PC-9 (cell line): ENCODE results near the gene MLYCD. TPM values are rescaled to one million over a fixed set of nuclear protein-coding genes. Genes with fewer than 3 reads are reported as not detected.

ENCODE experiments used
- BruUV-seq: library from RNA; stranded (reverse); fragments of 400-500 nt; replicated peaks from 2 replicates; lab custom pipeline; 2021; lab: Mats Ljungman, UMichigan
- CTCF ChIA-PET: fragments of 300-600 bp; sonication (Branson Sonifier 250); formaldehyde crosslinking; loops from one replicate; lab custom pipeline; 2022; ENCODE audit warnings: antibody characterized with exemption; lab: Charles Lee
- POLR2A ChIA-PET: fragments of 300-600 bp; sonication (Branson Sonifier 250); formaldehyde crosslinking; loops from one replicate; lab custom pipeline; 2022; ENCODE audit warnings: antibody characterized with exemption; ENCODE audit not compliant: unreplicated experiment; lab: Charles Lee
- DNase-seq, 2 experiments: peaks; one replicate each; pipeline versions ENCODE4 v3.0.0 to v3.0.0-alpha.2; 2015 to 2022; ENCODE audit warnings: mixed read lengths in 1 of 2
- H2AFZ ChIP-seq: fragments of 200-600 bp; sonication (generic); 2 replicates; pipeline ENCODE4 v1.8.1; 2017; ENCODE audit warnings: antibody characterized with exemption
- H3F3A ChIP-seq: fragments of 200-600 bp; sonication (generic); 2 replicates; pipeline ENCODE4 v1.8.1; 2017; ENCODE audit warnings: antibody characterized with exemption, mild to moderate bottlenecking, low read depth; ENCODE audit not compliant: insufficient read depth
- H3K27ac ChIP-seq: fragments of 200-600 bp; sonication (generic); 2 replicates; pipeline ENCODE4 v1.6.1; 2016; ENCODE audit warnings: mixed run types
- H3K27me3 ChIP-seq: fragments of 200-600 bp; sonication (generic); 2 replicates; pipeline ENCODE4 v1.6.1; 2016; ENCODE audit warnings: low read depth, mixed run types; ENCODE audit not compliant: insufficient read depth
- H3K36me3 ChIP-seq: fragments of 200-600 bp; sonication (generic); 2 replicates; pipeline ENCODE4 v1.6.1; 2016; ENCODE audit warnings: low read depth, mixed run types
- H3K4me1 ChIP-seq: fragments of 200-600 bp; sonication (generic); replicated peaks from 2 replicates; pipeline ENCODE4 v1.6.1; 2016; ENCODE audit warnings: mixed run types; ENCODE audit not compliant: insufficient read depth
- H3K4me2 ChIP-seq: fragments of 200-600 bp; sonication (generic); 2 replicates; pipeline ENCODE4 v1.6.1; 2017; ENCODE audit warnings: mixed run types
- H3K4me3 ChIP-seq: fragments of 200-600 bp; sonication (generic); 2 replicates; pipeline ENCODE4 v1.6.1; 2016; ENCODE audit warnings: mixed run types
- H3K79me2 ChIP-seq: fragments of 200-600 bp; sonication (generic); 2 replicates; pipeline ENCODE4 v1.6.1; 2017; ENCODE audit warnings: low read depth, mixed run types
- H3K9me2 ChIP-seq: fragments of 200-600 bp; sonication (generic); 2 replicates; pipeline ENCODE4 v1.8.1; 2017; ENCODE audit warnings: mild to moderate bottlenecking; ENCODE audit not compliant: insufficient read depth
- H3K9me3 ChIP-seq: fragments of 200-600 bp; sonication (generic); 2 replicates; pipeline ENCODE4 v1.8.1; 2016; ENCODE audit warnings: low read depth; ENCODE audit not compliant: insufficient read depth
- H4K20me1 ChIP-seq: fragments of 200-600 bp; sonication (generic); 2 replicates; pipeline ENCODE4 v1.8.1; 2017; ENCODE audit not compliant: insufficient read depth
- EZH2 ChIP-seq: fragments of 200-600 bp; sonication (generic); IDR thresholded peaks from 2 replicates; pipeline ENCODE4 v1.8.0; 2017; ENCODE audit warnings: antibody characterized with exemption, low read depth
- intact Hi-C: fragments of 100-400 bp; cut with micrococcal nuclease; formaldehyde crosslinking; loops from one replicate; pipeline ENCODE4 v1.10.0; 2022; ENCODE audit not compliant: unreplicated experiment
- total RNA-seq: library from RNA; stranded (reverse); gene quantifications from 2 replicates; pipeline ENCODE4 v1.2.3, GENCODE V29; 2021
- TF ChIP-seq, protein P1 (sequence below): fragments of 200-600 bp; sonication (generic); conservative IDR thresholded peaks from 2 replicates; pipeline ENCODE4 v1.6.1; 2017; ENCODE audit warnings: mixed run types, antibody characterized with exemption, mild to moderate bottlenecking, moderate library complexity

MLYCD gene
- total RNA-seq, 1 experiment from 2014 or later, result 4.7 TPM

DNA sequence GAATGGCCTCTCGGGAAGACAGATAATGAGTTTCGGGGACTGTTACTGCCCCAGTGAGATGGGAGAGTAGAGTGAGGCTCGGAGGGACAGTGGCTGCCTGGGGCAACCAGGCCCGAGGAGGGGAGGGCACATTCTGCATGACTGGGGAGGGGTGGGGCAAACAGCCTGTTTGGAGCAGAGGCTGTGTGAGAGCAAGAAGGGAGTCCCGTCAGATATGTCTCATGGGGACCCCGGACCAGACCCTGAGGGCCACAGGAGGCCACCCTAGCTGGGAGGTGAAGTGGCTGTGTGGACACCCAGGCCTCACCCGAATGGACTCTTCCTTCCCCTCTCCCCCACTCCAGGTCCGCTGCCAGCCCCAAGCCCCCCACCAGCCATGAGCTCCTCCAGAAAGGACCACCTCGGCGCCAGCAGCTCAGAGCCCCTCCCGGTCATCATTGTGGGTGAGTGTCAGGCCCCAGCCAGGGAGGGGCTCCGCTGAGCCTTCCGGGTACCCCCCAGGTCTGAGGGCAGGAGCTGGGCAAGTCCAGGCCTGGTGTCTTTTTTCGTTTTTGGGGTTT, 58.5 kb downstream of the MLYCD start:
- Histone ChIP-seq H3K4me3 (no peak overlapping the region), H3K9me2 (no peaks in the 10 kb centered on the region), H3F3A (peaks cover 4% of the 10 kb centered on the region; the same call in 1 of the 2 replicates), H3K79me2 (peaks cover 30% of the 10 kb centered on the region), H3K27me3 (no peaks in the 10 kb centered on the region), H3K4me2 (no peak overlapping the region), H3K36me3 (0 out of 2 replicates have a peak, but pooled peaks cover 6% of the 10 kb centered on the region), H4K20me1 (peaks cover 34% of the 10 kb centered on the region), H3K27ac (no peak overlapping the region), H2AFZ (no peak overlapping the region), H3K4me1 (peaks cover 18% of the 10 kb centered on the region), H3K9me3 (no peaks in the 10 kb centered on the region)
- CTCF ChIA-PET, result no interaction called here
- no peak for DNase-seq
- no TSS peak for BruUV-seq
- intact Hi-C loops, result loop anchor here (5.0 to 10.0 kb wide), 2 partner anchors 85 to 133 kb away; partner anchors contain the start of gene SLC38A8
- POLR2A ChIA-PET, result interaction anchor here (0.7 kb wide), 1 partner anchor 31 kb away, joined by 12 read pairs; no protein-coding TSS in a partner anchor
- TF ChIP-seq EZH2, result no peak
- TF ChIP-seq, protein P1, sequence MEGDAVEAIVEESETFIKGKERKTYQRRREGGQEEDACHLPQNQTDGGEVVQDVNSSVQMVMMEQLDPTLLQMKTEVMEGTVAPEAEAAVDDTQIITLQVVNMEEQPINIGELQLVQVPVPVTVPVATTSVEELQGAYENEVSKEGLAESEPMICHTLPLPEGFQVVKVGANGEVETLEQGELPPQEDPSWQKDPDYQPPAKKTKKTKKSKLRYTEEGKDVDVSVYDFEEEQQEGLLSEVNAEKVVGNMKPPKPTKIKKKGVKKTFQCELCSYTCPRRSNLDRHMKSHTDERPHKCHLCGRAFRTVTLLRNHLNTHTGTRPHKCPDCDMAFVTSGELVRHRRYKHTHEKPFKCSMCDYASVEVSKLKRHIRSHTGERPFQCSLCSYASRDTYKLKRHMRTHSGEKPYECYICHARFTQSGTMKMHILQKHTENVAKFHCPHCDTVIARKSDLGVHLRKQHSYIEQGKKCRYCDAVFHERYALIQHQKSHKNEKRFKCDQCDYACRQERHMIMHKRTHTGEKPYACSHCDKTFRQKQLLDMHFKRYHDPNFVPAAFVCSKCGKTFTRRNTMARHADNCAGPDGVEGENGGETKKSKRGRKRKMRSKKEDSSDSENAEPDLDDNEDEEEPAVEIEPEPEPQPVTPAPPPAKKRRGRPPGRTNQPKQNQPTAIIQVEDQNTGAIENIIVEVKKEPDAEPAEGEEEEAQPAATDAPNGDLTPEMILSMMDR, result no peak

DNA sequence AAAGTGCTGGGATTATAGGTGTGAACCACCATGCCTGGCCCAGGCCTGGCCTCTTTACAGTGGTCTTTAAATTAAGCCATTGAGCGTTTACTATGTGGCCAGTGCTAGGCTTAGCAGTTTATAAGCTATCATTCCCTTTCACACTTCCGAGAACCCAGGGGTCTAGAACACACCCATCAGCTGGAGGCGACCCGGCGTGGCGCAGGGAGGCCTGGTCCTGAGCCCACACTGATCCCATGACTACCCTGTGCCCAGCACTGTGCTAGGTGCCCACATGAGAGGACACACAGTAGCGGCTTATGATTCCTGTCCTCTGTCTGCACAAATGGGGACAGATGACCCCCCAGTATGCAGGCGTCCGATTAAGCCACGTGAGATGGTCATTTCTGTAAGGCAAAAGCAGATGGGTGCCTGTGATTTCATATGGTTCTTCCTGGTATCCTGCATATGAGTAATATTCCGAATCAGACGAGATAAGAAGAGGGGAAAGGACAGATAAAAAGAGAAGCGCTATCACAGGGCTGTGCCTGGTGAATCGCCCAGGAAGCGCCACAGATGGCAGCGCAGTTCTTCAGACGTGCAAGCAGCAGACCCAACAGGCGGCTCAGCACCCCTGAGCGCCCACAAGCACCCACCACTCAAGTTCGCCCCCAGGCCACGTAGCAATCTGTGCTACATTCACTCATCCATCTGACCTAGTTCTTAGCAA, 59.4 kb downstream of the MLYCD start:
- Histone ChIP-seq H3K4me3 (no peak overlapping the region), H3K36me3 (0 out of 2 replicates have a peak, but pooled peaks cover 6% of the 10 kb centered on the region), H4K20me1 (peaks cover 34% of the 10 kb centered on the region), H3K27ac (no peak overlapping the region), H3F3A (peaks cover 3% of the 10 kb centered on the region; the same call in 1 of the 2 replicates), H2AFZ (no peak overlapping the region), H3K79me2 (peaks cover 30% of the 10 kb centered on the region), H3K4me1 (peaks cover 15% of the 10 kb centered on the region), H3K4me2 (no peak overlapping the region), H3K9me3 (no peaks in the 10 kb centered on the region), H3K9me2 (no peaks in the 10 kb centered on the region), H3K27me3 (no peaks in the 10 kb centered on the region)
- intact Hi-C loops, result loop anchor here (5.0 to 10.0 kb wide), 2 partner anchors 84 to 133 kb away; partner anchors contain the start of gene SLC38A8
- no peak for DNase-seq
- TF ChIP-seq, protein P1, result no peak
- no peak for TF ChIP-seq EZH2
- BruUV-seq, result no TSS peak
- POLR2A ChIA-PET, result interaction anchor here (0.7 kb wide), 1 partner anchor 32 kb away, joined by 12 read pairs; no protein-coding TSS in a partner anchor
- CTCF ChIA-PET, result no interaction called here

DNA sequence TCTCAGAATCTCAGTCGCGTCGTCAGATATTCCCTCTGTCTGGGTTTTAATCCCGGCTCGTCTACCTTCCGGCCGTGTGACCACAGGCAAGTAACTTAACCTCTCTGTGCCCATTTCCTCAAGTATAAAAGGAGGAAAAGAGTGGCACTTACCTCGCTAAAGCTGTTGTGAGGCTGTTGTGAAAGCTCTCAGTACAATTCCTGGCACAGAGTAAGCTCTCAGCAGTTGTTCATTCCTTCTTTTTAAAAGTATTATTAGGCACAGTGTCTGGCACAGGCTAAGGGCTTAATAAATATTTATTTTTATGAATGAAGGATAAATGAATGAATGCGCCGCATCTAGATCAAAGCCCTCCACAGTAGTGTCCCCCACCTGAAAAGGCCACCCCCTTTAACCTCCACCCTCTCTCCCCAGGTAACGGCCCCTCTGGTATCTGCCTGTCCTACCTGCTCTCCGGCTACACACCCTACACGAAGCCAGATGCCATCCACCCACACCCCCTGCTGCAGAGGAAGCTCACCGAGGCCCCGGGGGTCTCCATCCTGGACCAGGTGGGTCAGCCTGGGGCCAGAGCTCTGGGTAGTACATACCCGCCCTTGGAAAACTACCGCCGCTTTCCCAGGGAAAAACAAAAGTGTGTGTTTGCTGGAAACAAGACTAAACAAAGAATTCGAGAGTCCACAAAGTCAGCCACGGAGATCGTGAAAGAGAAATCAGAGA, 60.1 kb downstream of the MLYCD start:
- intact Hi-C loops, result loop anchor here (5.0 to 10.0 kb wide), 2 partner anchors 83 to 134 kb away; partner anchors contain the start of gene SLC38A8
- H3K27me3 ChIP-seq, result no peaks in the 10 kb centered on the region
- no peak overlapping the region for H3K4me3 ChIP-seq
- BruUV-seq, result no TSS peak
- H4K20me1 ChIP-seq, result peaks cover 31% of the 10 kb centered on the region
- no peaks in the 10 kb centered on the region for H3K9me3 ChIP-seq
- H2AFZ ChIP-seq, result no peak overlapping the region
- peaks cover 15% of the 10 kb centered on the region for H3K4me1 ChIP-seq
- peaks cover 3% of the 10 kb centered on the region; the same call in 1 of the 2 replicates for H3F3A ChIP-seq
- DNase-seq, result no peak
- peaks cover 25% of the 10 kb centered on the region for H3K79me2 ChIP-seq
- POLR2A ChIA-PET, result no interaction called here
- CTCF ChIA-PET, result interaction anchor here (0.7 kb wide), 1 partner anchor 85 kb away, joined by 3 read pairs; no protein-coding TSS in a partner anchor
- no peak for TF ChIP-seq EZH2
- TF ChIP-seq, protein P1, result no peak
- H3K4me2 ChIP-seq, result no peak overlapping the region
- 0 out of 2 replicates have a peak, but pooled peaks cover 6% of the 10 kb centered on the region for H3K36me3 ChIP-seq
- H3K9me2 ChIP-seq, result no peaks in the 10 kb centered on the region
- no peak overlapping the region for H3K27ac ChIP-seq
